Cerebellar cortex (tissue), 1 donor: Measurements from ENCODE around the gene JOSD2.
"Not testable (repeated sequence)": the region's sequence is repeated elsewhere in the genome, so short reads cannot be mapped to it uniquely, and the experiment has no call there.

Source experiments
- DNase-seq: peaks from one replicate; pipeline ENCODE4 v3.0.0-alpha.2; 2015; ENCODE audit warnings: low spot score

The JOSD2 gene

DNA sequence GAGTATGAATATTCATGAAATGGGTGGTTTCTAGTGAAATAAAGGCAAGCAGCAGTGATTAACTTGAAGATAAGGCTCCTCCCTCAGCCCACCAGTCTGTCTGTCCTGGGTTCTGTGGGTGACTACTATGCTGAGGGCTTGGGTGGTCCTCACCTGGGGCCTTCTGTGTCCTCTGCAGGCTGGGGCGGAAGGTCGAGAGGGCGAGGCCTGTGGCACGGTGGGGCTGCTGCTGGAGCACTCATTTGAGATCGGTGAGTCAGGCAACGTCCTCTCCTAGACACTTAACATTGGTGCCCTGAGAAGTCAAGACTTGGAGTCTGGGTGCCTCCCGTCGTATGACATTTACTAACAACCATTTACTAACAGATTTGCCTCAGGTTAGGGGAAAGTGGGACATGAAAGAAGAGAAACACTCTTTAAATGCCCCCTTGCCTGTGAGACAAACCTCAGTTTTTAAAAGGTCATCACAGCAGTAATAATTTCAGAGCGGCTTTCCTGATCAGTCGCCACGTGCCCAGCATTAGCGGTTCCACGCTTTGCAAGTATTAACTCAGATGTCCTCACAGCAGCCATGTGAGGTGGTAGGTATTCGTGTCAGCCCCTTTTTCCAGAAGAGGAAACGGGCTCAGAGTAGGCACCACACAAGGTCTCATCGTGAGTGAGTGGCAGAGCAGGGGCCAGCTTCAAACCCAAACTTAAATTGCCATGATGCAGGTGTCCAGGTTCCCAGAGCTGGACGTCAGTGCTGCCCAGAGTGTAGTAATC, 33.1 kb downstream of the JOSD2 start:
- DNase-seq, result no peak

GRCh38 chr19:50476907-50477238, 34.1 kb downstream of the JOSD2 start:
- DNase-seq, result no peak

DNA sequence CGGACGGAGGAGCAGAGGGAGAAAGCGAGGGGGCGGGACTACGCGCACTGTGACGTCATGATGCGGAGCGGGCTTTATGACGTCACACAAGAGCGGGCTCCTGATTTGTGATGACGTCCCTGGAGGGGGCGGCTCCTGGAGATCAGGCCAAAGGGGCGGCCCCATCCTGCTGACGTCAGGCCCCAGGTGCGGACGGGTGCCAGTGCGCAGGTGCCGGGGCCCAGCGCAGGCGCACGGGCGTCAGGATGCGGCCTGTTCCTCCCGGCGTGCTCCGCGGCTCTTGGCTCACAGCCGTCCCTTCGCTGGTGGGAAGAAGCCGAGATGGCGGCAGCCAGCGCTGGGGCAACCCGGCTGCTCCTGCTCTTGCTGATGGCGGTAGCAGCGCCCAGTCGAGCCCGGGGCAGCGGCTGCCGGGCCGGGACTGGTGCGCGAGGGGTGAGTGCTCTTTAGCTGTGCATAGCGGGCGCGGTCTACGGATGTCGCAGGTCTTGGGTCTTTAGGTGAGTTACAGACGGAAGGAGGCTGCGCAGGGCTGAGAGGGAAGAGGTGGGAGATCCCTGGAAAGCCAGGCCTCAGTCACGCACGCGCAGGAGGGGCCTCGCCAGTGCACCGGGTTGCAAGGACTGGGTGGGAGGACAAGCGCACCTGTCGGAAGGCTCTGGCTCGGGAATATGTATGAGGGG, 34.6 kb downstream of the JOSD2 start, which contains the start of the genes EMC10 and GARIN5A:
Gene EMC10, plus strand, starts transcription at position 284 of the 683 bp plus-strand sequence. Its CDS starts 38 bp downstream, at position 322.
Gene GARIN5A, minus strand, starts transcription at position 625 of the 683 bp plus-strand sequence. Its CDS starts 460 bp downstream, at position 165.
- DNase-seq, result peak; percentile 90

GRCh38 chr19:50475736-50476223, 35.2 kb downstream of the JOSD2 start:
- DNase-seq, result no peak

DNA sequence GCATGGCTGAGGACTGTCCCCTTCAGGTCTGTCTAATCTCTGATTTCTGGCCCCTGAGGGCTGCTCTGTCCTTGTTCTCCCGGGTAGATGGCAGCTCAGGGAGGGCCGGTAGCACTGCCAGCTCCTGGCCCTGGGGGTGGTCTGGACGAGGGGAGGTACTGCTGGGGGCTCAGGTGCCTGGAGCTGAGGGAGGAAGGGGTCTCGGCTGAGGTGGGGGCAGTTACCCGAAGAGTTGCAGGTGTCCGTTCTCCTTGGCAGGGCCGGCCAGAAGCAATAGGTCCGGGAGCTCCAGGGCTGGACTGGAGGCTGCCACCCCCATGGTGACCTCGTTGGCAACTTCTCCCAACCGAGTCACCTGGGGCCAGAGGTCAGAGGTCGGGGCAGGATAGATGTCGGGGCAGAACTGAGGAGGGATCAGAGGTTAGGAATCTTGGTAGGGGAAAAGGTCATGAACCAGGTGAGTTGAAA, 35.9 kb downstream of the JOSD2 start:
- DNase-seq, result no peak

DNA sequence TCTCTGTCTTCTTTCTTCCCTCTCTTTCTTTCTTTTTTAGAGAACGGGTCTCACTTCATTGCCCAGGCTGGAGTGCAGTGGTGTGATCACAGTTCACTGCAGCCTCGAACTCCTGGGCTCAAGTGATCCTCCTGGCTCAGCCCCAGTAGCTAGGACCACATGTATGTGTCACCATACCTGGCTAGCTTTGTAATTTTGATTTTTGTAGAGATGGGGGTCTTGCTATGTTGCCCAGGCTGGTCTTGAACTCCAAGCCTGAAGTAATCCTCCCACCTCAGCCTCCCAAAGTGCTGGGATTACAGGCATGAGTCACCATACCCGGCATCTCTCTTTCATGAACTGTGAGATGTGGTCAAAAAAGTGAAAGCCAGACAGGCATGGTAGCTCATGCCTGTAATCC, 37.7 kb downstream of the JOSD2 start:
- not testable (repeated sequence) for DNase-seq

DNA sequence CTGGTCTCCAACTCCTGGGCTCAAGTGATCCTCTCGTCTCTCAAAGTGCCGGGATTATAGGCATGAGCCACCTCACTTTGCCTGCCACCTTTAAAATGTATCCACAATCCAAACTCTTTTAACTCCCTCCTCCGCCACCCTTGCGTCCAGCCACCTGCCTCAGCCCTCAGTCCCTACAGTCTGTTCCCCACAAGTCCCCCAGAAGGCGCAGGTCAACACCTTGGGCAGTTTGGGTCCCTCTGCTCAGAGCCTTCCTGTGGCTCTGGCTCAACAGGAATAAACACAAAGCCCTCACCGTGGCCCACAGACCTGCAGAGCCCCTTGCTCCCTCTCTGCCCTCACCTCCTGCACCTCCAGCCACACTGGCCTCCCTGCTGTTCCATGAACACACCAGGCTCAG, 42.2 kb downstream of the JOSD2 start:
- no peak for DNase-seq

- DNase-seq, result no peak
These were observed 43.4 kb downstream of the JOSD2 start for GRCh38 chr19:50467566-50467965.

DNA sequence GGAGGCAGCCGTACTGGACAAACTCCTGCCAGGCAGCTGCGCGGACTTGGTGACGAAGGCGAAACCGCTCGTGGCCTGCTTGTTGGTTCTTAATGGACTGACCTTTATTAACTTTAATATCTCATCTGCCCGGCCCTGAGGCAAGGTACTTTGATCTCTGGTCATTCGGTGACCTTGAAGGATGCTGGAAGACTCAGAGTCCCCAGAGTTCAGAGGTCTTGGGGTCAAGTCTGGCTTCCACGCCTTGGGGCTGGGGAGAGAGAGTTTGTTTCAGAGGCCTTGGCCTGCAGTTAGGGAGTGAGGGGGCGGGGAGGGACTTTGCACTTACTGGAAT, 44.3 kb downstream of the JOSD2 start:
- no peak for DNase-seq

GRCh38 chr19:50465986-50466705, 44.8 kb downstream of the JOSD2 start:
- no peak for DNase-seq

GRCh38 chr19:50465000-50465399, 46.0 kb downstream of the JOSD2 start:
- DNase-seq, result no peak

- DNase-seq, result no peak
These were observed 46.6 kb downstream of the JOSD2 start for GRCh38 chr19:50464348-50464747.

GRCh38 chr19:50462970-50463369, 48.0 kb downstream of the JOSD2 start:
- DNase-seq, result no peak

DNA sequence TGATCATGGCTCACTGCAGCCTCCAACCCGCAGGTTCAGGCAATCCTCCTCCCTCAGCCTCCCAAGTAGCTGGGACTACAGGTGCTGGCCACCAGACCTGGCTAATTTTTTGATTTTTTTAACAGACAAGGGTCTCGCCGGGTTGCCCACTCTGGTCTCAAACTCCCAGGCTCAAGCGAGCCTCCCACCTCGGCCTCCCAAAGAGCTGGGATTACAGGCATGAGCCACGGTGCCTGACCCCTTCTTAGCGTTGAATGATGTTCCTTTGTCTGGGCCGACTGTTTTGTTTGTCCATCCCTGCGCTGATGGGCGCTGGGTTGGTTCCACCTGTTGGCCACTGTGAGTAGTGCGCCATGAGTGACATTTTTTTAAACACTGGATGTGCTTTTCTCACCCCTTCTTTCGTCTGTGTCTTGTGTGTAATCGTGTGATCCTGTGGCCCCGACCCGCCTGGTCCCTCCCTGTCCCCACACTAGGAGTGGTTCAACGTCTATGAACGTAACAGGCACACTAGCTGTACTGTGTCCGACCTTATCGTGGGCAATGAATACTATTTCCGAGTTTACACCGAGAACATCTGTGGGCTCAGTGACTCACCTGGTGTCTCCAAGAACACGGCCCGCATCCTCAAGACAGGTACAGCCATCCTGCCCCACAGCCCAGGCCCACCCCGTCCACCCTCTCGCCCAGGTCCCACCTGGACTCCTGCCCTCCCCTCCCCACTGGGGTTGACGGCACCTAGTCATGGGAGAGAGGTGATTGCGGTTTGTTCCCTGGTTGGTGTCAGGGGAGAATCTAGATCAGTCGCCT, 49.7 kb downstream of the JOSD2 start:
- DNase-seq, result peak; percentile 59

- peak; percentile 16 for DNase-seq
These were observed 50.7 kb downstream of the JOSD2 start for GRCh38 chr19:50460161-50460765.

GRCh38 chr19:50459638-50460037, 51.4 kb downstream of the JOSD2 start:
- DNase-seq, result no peak

GRCh38 chr19:50459067-50459456, 51.9 kb downstream of the JOSD2 start:
- DNase-seq, result no peak

DNA sequence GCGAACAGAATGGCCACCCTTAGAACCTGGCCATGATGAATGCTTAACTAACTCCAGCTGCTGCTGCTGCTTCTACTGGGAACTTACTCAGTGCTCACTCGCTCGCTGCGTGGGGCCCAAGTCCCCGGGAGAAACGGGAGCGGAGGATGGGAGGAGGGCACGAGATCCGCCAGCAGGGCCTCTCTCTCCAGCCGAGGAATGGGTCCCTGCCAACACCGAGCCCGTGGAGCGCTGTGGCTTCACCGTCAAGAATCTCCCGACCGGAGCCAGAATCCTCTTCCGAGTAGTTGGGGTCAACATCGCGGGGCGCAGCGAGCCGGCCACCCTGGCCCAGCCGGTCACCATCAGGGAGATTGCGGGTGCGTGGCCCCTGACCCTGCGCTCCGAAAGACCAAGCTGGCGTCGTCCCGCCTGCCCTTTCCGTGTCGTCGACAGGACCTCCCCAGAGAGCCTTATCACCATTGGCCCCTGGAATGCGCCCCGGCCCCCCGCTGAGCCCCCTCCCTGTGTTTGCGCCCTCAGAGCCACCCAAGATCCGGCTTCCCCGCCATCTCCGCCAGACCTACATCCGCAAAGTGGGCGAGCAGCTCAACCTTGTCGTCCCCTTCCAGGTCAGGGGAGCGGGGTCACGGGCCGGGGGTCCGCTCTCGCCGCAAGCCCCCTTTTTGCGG, 52.5 kb downstream of the JOSD2 start:
- DNase-seq, result no peak

DNA sequence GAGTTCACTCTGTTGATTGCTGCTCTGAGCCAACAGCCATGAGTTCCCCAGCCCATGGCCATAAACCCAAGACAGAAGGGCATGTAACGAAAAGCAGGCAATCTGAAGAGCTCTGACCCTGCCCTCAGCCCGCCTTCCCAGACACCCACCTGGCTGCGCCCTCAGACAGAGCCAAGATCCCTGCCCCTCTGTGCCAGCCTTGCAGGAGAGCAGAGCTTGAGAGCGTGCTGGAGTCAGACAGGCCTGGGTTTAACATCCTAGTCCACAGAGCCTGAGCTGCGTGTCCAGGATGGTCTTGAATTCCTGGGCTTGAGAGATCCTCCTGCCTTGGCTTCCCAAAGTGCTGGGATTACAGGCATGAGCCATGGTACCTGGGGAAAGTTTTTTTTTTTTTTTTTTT, 53.7 kb downstream of the JOSD2 start:
- DNase-seq, result no peak
